GM12874 (cell line): Measurements from ENCODE around the gene NMNAT3.

Source experiments
- CTCF ChIP-seq: IDR thresholded peaks from 2 replicates; pipeline ENCODE4 v1.5.1; 2011; ENCODE audit warnings: low read depth, mild to moderate bottlenecking, control low read depth, low read length, moderate library complexity; ENCODE audit not compliant: insufficient read depth

The NMNAT3 gene

GRCh38 chr3:139619484-139619883, 58.3 kb downstream of the NMNAT3 start:
- no peak for TF ChIP-seq CTCF

GRCh38 chr3:139617672-139618268, 60.0 kb downstream of the NMNAT3 start:
- TF ChIP-seq CTCF = no peak

- no peak for TF ChIP-seq CTCF
Measured at GRCh38 chr3:139611528-139611927, 66.2 kb downstream of the NMNAT3 start.

GRCh38 chr3:139610886-139611285, 66.9 kb downstream of the NMNAT3 start:
- no peak for TF ChIP-seq CTCF

- no peak for TF ChIP-seq CTCF
Measured at GRCh38 chr3:139608924-139609323, 68.8 kb downstream of the NMNAT3 start.

- TF ChIP-seq CTCF = no peak
Measured at GRCh38 chr3:139608108-139608380, 69.7 kb downstream of the NMNAT3 start.

- TF ChIP-seq CTCF = no peak
Measured at GRCh38 chr3:139607257-139608107, 70.3 kb downstream of the NMNAT3 start.
